OCI-LY1 (cell line): Measurements from ENCODE around the gene PPIE.

Source experiments
- H2AFZ ChIP-seq: fragments of 200-600 bp; sonication (generic), shearing (Covaris generic); 2 replicates; pipeline ENCODE4 v1.6.0; 2014; ENCODE audit warnings: antibody characterized with exemption, mild to moderate bottlenecking, low read length
- H3F3A ChIP-seq: fragments of 200-600 bp; sonication (generic), shearing (Covaris generic); 2 replicates; pipeline ENCODE4 v1.6.0; 2014; ENCODE audit warnings: mild to moderate bottlenecking, antibody characterized with exemption, low read length, moderate library complexity; ENCODE audit not compliant: insufficient read depth
- H3K27ac ChIP-seq: fragments of 200-600 bp; sonication (generic); 2 replicates; pipeline ENCODE4 v1.5.1; 2014; ENCODE audit warnings: low read length, mixed run types, mild to moderate bottlenecking, low read depth; ENCODE audit not compliant: poor library complexity, severe bottlenecking
- H3K27me3 ChIP-seq: fragments of 200-600 bp; sonication (generic); 2 replicates; pipeline ENCODE4 v1.6.0; 2014; ENCODE audit warnings: antibody characterized with exemption, mild to moderate bottlenecking, low read length, moderate library complexity; ENCODE audit not compliant: insufficient read depth
- H3K36me3 ChIP-seq: fragments of 200-600 bp; sonication (generic); 2 replicates; pipeline ENCODE4 v1.6.1; 2014; ENCODE audit warnings: mild to moderate bottlenecking, antibody characterized with exemption, low read length, moderate library complexity, mixed read lengths; ENCODE audit not compliant: insufficient read depth
- H3K4me1 ChIP-seq: fragments of 200-600 bp; sonication (generic); 2 replicates; pipeline ENCODE4 v1.5.1; 2014; ENCODE audit warnings: mild to moderate bottlenecking, low read length, moderate library complexity; ENCODE audit not compliant: insufficient read depth, severe bottlenecking
- H3K4me2 ChIP-seq: fragments of 200-600 bp; sonication (generic), shearing (Covaris generic); 2 replicates; pipeline ENCODE4 v1.6.1; 2014; ENCODE audit warnings: low read length
- H3K4me3 ChIP-seq: fragments of 200-600 bp; sonication (generic); 2 replicates; pipeline ENCODE4 v1.5.1; 2014; ENCODE audit warnings: low read length, low read depth, mild to moderate bottlenecking, mixed read lengths; ENCODE audit not compliant: poor library complexity, severe bottlenecking
- H3K79me2 ChIP-seq: fragments of 200-600 bp; shearing (Covaris generic); 2 replicates; pipeline ENCODE4 v1.6.1; 2016; ENCODE audit warnings: mixed run types, low read length, mixed read lengths; ENCODE audit not compliant: insufficient read depth
- H3K9ac ChIP-seq: fragments of 200-600 bp; sonication (generic), shearing (Covaris generic); 2 replicates; pipeline ENCODE4 v1.6.1; 2014; ENCODE audit warnings: mild to moderate bottlenecking, low read length, mixed read lengths
- H3K9me2 ChIP-seq: fragments of 200-600 bp; sonication (generic), shearing (Covaris generic); 2 replicates; pipeline ENCODE4 v1.6.1; 2014; ENCODE audit warnings: low read depth, mild to moderate bottlenecking, low read length, mixed read lengths
- H3K9me3 ChIP-seq: fragments of 200-600 bp; shearing (Covaris generic); 2 replicates; pipeline ENCODE4 v1.6.1; 2014; ENCODE audit warnings: low read length, mixed read lengths
- H4K20me1 ChIP-seq: fragments of 200-600 bp; sonication (generic), shearing (Covaris generic); 2 replicates; pipeline ENCODE4 v1.6.0; 2016; ENCODE audit warnings: mild to moderate bottlenecking, low read length; ENCODE audit not compliant: insufficient read depth
- CTCF ChIP-seq: fragments of 200-600 bp; sonication (generic), shearing (Covaris generic); IDR thresholded peaks from 2 replicates; pipeline ENCODE4 v1.5.1; 2017; ENCODE audit warnings: mild to moderate bottlenecking, antibody characterized with exemption, low read length, moderate library complexity, mixed read lengths
- EZH2 ChIP-seq: fragments of 200-600 bp; sonication (generic), shearing (Covaris generic); IDR thresholded peaks from 2 replicates; pipeline ENCODE4 v1.8.0; 2017; ENCODE audit warnings: borderline replicate concordance, mixed run types, mild to moderate bottlenecking, antibody characterized with exemption, low read length, moderate library complexity, mixed read lengths

The PPIE gene

GRCh38 chr1:39690225-39690624 is 48.5 kb upstream of the PPIE start:
- no peaks in the 10 kb centered on the region for H4K20me1 ChIP-seq
- TF ChIP-seq CTCF (no peak), EZH2 (no peak)
- no peak overlapping the region for H3K9ac ChIP-seq
- H3K27ac ChIP-seq = no peak overlapping the region
- no peaks in the 10 kb centered on the region for H3F3A ChIP-seq
- no peak overlapping the region for H2AFZ ChIP-seq
- H3K36me3 ChIP-seq = no peaks in the 10 kb centered on the region
- no peak overlapping the region for H3K4me2 ChIP-seq
- no peaks in the 10 kb centered on the region for H3K9me3 ChIP-seq
- H3K79me2 ChIP-seq = no peaks in the 10 kb centered on the region
- H3K27me3 ChIP-seq = no peaks in the 10 kb centered on the region
- peaks cover 5% of the 10 kb centered on the region for H3K4me1 ChIP-seq
- H3K9me2 ChIP-seq = no peaks in the 10 kb centered on the region
- H3K4me3 ChIP-seq = no peak overlapping the region

- H3K9ac ChIP-seq = no peak overlapping the region
- H4K20me1 ChIP-seq = no peaks in the 10 kb centered on the region
- H2AFZ ChIP-seq = no peak overlapping the region
- peak overlapping the region; percentile 53 for H3K4me3 ChIP-seq
- peaks cover 5% of the 10 kb centered on the region for H3K4me1 ChIP-seq
- no peaks in the 10 kb centered on the region for H3K79me2 ChIP-seq
- peak overlapping the region; percentile 69 for H3K4me2 ChIP-seq
- H3K9me3 ChIP-seq = no peaks in the 10 kb centered on the region
- no peaks in the 10 kb centered on the region for H3F3A ChIP-seq
- H3K9me2 ChIP-seq = no peaks in the 10 kb centered on the region
- no peaks in the 10 kb centered on the region for H3K36me3 ChIP-seq
- H3K27ac ChIP-seq = no peak overlapping the region
- TF ChIP-seq CTCF = no peak
- TF ChIP-seq EZH2 = no peak
- H3K27me3 ChIP-seq = no peaks in the 10 kb centered on the region
Measured at GRCh38 chr1:39690794-39691382, 47.8 kb upstream of the PPIE start.

- no peaks in the 10 kb centered on the region for H3K27me3 ChIP-seq
- no peaks in the 10 kb centered on the region for H3K9me2 ChIP-seq
- no peak within 1 kb of the TSS for H2AFZ ChIP-seq
- no peak within 1 kb of the TSS for H3K27ac ChIP-seq
- peak within 1 kb of the TSS; percentile 53 for H3K4me3 ChIP-seq
- H3F3A ChIP-seq = no peaks in the 10 kb centered on the region
- H4K20me1 ChIP-seq = no peaks in the 10 kb centered on the region
- H3K36me3 ChIP-seq = no peaks in the 10 kb centered on the region
- H3K9ac ChIP-seq = no peak within 1 kb of the TSS
- no peak for TF ChIP-seq CTCF
- no peak for TF ChIP-seq EZH2
- peaks cover 5% of the 10 kb centered on the region for H3K4me1 ChIP-seq
- peak within 1 kb of the TSS; percentile 69 for H3K4me2 ChIP-seq
- no peaks in the 10 kb centered on the region for H3K9me3 ChIP-seq
- H3K79me2 ChIP-seq = no peaks in the 10 kb centered on the region
Measured at GRCh38 chr1:39691383-39692151, 47.1 kb upstream of the PPIE start, which contains the start of gene HPCAL4. Gene HPCAL4, minus strand, starts transcription at chr1:39691433. Its CDS starts 6,830 bp downstream, at chr1:39684603.
